ENCODE measurements around the gene PLA2G4E.

Gene PLA2G4E

GRCh38 chr15:42053010-42053409 is 32.2 kb upstream of the PLA2G4E start:
- DNase-seq: no peak

- no peak for DNase-seq
Observed at GRCh38 chr15:42050484-42051255, 29.8 kb upstream of the PLA2G4E start.

- DNase-seq: no peak
Observed at GRCh38 chr15:42048821-42049200, 28.0 kb upstream of the PLA2G4E start.

- no peak for DNase-seq
Observed at GRCh38 chr15:42048080-42048820, 27.4 kb upstream of the PLA2G4E start.

- no peak for DNase-seq
Observed at GRCh38 chr15:42046597-42046996, 25.8 kb upstream of the PLA2G4E start.

GRCh38 chr15:42045211-42045615 is 24.4 kb upstream of the PLA2G4E start:
- no peak for DNase-seq

- no peak for DNase-seq
Observed at GRCh38 chr15:42042602-42043400, 22.0 kb upstream of the PLA2G4E start.

GRCh38 chr15:42038401-42038800 is 17.6 kb upstream of the PLA2G4E start:
- no peak for DNase-seq

GRCh38 chr15:42037656-42038055 is 16.8 kb upstream of the PLA2G4E start:
- DNase-seq: no peak

GRCh38 chr15:42036966-42037365 is 16.1 kb upstream of the PLA2G4E start:
- DNase-seq: no peak

GRCh38 chr15:42036112-42036905 is 15.5 kb upstream of the PLA2G4E start:
- no peak for DNase-seq

- no peak for DNase-seq
Observed at GRCh38 chr15:42035435-42035761, 14.6 kb upstream of the PLA2G4E start.

GRCh38 chr15:42034628-42035434 is 14.0 kb upstream of the PLA2G4E start:
- no peak for DNase-seq

GRCh38 chr15:42033214-42033873 is 12.5 kb upstream of the PLA2G4E start:
- no peak for DNase-seq

GRCh38 chr15:42032376-42033213 is 11.8 kb upstream of the PLA2G4E start:
- DNase-seq: no peak

GRCh38 chr15:42031198-42031915 is 10.5 kb upstream of the PLA2G4E start:
- no peak for DNase-seq

- DNase-seq: no peak
Observed at GRCh38 chr15:42027521-42027920, 6.7 kb upstream of the PLA2G4E start.

GRCh38 chr15:42024303-42024702 is 3.5 kb upstream of the PLA2G4E start:
- DNase-seq: no peak

- DNase-seq: no peak
Observed at GRCh38 chr15:42021593-42021992, 751 bp upstream of the PLA2G4E start.
